Measurements from ENCODE around the gene ZBTB1. TPM values are rescaled to one million over a fixed set of nuclear protein-coding genes. Genes with fewer than 3 reads are reported as not detected.

The ZBTB1 gene, protein sequence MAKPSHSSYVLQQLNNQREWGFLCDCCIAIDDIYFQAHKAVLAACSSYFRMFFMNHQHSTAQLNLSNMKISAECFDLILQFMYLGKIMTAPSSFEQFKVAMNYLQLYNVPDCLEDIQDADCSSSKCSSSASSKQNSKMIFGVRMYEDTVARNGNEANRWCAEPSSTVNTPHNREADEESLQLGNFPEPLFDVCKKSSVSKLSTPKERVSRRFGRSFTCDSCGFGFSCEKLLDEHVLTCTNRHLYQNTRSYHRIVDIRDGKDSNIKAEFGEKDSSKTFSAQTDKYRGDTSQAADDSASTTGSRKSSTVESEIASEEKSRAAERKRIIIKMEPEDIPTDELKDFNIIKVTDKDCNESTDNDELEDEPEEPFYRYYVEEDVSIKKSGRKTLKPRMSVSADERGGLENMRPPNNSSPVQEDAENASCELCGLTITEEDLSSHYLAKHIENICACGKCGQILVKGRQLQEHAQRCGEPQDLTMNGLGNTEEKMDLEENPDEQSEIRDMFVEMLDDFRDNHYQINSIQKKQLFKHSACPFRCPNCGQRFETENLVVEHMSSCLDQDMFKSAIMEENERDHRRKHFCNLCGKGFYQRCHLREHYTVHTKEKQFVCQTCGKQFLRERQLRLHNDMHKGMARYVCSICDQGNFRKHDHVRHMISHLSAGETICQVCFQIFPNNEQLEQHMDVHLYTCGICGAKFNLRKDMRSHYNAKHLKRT
- 52.2 TPM for total RNA-seq

- DNase-seq (ENCODE audit: low spot score in 2 of 2): peak; percentile 59 to 80
- no peak for FAIRE-seq
Measured at GRCh38 chr14:64504310-64504896, at the start of gene ZBTB1. ZBTB1 (plus strand) TSS chr14:64504770; CDS start chr14:64521505, 16,735 bp downstream.

DNA sequence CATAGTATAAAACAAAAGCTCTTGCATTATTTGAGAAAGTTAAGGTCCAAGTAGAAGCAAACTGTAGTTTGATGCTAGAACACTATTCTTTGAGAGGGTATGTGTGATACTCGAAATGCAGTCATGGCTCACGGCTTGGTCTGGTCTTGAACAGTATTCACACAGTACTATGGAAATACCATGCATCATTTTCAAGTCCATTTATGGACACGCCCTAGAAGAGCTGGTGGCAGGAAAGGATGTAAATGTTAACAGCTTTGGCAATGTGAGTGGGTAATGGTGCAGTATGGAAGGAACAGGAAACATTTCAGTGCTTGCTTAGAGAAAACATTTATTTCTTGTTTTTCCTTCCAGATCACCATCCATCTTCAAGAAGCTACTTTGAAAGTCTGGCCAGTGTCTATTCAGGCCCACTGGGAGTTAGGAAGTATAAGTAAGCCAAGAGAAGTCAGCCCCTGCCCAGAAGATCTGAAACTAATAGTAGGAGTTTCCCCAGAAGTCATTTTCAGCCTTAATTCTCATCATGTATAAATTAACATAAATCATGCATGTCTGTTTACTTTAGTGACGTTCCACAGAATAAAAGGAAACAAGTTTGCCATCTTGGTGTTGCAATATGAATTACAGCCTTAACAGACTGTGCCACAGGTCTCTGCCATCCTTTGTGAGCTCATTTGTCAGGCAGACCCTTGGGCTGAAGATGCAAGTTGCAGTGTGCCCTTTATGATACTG lies 45.0 kb upstream of the ZBTB1 start:
- FAIRE-seq: no peak
- no peak for DNase-seq (ENCODE audit: low spot score in 2 of 2)

DNA sequence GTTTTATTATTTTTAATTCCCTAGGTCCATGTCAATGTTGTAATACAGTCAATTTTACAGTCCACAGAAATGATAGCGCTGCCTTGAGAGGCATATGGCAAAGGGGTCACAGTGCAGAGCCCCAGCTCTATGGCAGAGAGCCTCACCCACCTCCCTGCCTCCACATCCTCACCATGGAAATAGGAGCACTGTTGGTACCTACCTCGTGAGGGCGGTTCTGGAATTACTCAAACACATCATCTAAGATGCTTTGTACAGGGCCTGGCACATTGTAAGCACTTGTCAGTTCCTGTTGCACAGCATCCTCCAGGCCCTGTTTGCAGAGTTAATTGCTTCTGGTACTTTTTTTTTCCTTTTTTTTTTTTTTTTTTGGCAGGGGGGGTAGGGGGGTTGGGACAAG lies 43.3 kb upstream of the ZBTB1 start:
- FAIRE-seq: no peak

GRCh38 chr14:64463195-64463594 lies 41.4 kb upstream of the ZBTB1 start:
- DNase-seq (ENCODE audit: low spot score in 2 of 2) (no peak), FAIRE-seq (no peak)

More for the DNA sequence above, 43.3 kb upstream of the ZBTB1 start:
- DNase-seq (ENCODE audit: low spot score in 2 of 2): no peak

- DNase-seq (ENCODE audit: low spot score in 2 of 2): no peak
- no peak for FAIRE-seq
Measured at GRCh38 chr14:64463873-64464272, 40.7 kb upstream of the ZBTB1 start.

- DNase-seq (ENCODE audit: low spot score in 2 of 2) (no peak), FAIRE-seq (no peak)
Measured at GRCh38 chr14:64464651-64465050, 39.9 kb upstream of the ZBTB1 start.

DNA sequence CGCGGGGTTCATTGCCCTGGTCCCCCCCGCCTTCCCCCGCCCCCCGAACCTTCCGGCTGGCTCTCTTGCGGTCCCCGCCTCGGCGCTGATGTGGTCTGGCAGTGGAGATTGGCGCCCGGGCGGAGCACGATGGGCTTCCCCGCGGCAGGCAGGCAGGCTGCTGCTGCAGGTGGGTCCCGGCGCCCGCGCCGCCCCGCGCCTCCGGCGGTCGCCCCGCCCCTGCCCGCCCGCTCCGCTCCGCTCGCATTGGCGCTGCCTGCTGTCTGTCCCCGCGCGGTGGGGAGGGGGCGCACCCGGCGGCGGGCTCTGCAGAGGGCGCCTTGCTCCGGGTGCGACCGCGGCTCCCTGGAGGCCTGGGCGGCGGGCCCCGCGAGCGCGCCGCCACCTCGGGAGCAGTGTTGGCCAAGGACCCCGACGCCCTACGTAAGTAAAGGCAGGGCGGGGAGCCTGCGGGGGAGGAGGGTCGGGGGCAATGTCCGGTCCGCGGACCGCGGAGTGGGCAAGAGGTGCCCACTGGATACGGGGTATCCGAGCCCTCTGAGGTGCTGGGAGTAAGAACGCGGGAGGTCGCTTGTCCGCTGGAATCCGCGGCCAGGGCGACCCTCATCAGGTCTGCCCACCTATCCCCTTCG lies 39.3 kb upstream of the ZBTB1 start, which contains the start of gene AKAP5:
TSS of gene AKAP5 (plus strand) at position 309 of the 632 bp plus-strand sequence. CDS start 2,896 bp downstream, outside the sequence.
- DNase-seq (ENCODE audit: low spot score in 2 of 2) (peak; percentile 78 to 80), FAIRE-seq (no peak)

GRCh38 chr14:64465831-64466554 lies 38.6 kb upstream of the ZBTB1 start:
- FAIRE-seq: no peak
- DNase-seq (ENCODE audit: low spot score in 2 of 2): peak; percentile 18 to 21

DNA sequence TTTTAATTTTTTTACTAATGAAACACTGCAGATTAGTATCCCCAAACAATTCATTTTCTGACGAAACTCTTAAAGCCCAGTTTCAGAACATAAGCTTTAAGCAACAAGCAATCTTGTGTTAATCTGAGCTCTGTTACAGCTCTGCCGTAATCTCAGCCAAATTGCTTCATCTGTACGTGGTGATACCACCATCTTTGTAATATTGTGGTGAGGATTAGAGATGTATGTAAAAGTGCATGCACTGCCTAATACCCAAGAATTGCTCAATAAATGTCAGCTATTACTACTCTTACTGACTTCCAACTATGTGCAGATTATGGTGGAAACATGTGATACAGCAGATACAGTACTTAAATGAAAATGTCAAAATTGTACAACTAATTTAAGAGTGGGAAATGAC lies 37.5 kb upstream of the ZBTB1 start:
- DNase-seq (ENCODE audit: low spot score in 2 of 2): no peak
- no peak for FAIRE-seq

- FAIRE-seq: no peak
- no peak for DNase-seq (ENCODE audit: low spot score in 2 of 2)
Measured at GRCh38 chr14:64467566-64467965, 37.0 kb upstream of the ZBTB1 start.

GRCh38 chr14:64468451-64468850 lies 36.1 kb upstream of the ZBTB1 start:
- DNase-seq (ENCODE audit: low spot score in 2 of 2) (no peak), FAIRE-seq (no peak)

- DNase-seq (ENCODE audit: low spot score in 2 of 2) (no peak), FAIRE-seq (no peak)
Measured at GRCh38 chr14:64474041-64474440, 30.5 kb upstream of the ZBTB1 start.

DNA sequence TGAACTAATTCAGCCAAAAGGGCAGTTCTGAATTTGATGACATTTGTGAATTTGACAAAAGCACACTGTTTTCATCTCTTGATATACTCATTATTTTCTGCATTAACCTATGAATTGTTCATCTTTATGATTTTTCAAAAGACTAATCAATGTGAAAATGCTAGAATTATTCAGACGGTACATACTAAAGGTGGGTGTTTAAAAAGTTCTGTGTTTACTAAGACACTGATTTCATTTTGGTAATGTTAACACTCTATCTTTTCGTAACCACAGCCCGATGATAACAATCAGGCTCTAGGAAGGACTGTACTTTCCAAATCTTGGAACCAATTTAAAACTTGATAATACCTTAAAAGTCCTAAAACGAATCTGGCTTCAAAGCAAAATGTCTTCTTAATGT lies 29.9 kb upstream of the ZBTB1 start:
- no peak for DNase-seq (ENCODE audit: low spot score in 2 of 2)
- no peak for FAIRE-seq

DNA sequence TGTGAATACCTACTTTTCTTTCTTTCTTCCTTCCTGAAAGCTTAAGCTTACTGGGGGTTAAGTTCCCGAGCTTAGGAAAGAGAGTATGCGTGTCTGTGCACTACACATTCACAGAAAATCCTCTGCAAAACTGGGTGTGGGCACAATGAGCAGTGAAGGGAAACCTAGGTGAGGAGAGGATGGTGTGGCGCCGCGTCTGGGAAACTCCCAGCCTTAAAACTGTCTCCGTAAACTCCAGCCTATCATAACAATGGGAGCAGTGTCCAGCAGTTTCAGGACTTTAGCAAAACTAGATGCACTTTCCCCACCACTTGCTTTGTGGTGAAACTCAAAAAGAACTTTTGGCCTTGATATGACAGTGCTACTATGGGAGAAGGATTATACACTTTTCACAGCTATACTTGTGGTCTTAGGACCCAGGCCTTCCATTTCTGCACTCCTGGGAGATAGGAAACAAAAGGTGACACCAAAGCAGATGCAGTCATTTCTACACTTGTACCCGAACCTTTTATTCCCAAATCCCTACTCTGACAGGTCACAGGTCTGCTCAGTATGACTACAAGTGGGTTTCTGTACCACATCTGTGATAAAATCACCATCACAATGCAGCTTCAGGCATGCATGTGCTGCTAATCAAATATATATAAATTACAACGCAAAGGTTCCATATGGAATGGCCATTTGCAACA lies 28.8 kb upstream of the ZBTB1 start:
- FAIRE-seq (no peak), DNase-seq (ENCODE audit: low spot score in 2 of 2) (no peak)

DNA sequence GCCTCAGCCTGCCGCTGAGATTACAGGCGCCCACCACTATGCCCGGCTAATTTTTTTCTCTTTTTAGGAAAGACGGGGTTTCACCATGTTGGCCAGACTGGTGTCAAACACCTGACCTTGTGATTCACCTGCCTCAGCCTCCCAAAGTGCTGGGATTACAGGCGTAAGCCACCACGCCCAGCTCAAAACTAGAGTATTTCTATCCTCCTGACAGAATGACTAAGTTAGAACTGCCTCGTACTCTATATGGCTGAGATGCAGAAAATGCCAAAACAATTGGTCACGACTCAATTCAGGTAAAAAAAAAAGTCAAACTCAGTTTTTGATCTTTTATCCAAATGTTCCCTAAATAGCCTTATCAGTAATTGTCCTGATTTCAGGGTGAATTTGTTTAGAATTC lies 28.1 kb upstream of the ZBTB1 start:
- FAIRE-seq (no peak), DNase-seq (ENCODE audit: low spot score in 2 of 2) (no peak)

GRCh38 chr14:64478634-64479250 lies 25.8 kb upstream of the ZBTB1 start:
- peak; percentile 91 for FAIRE-seq

GRCh38 chr14:64488590-64489099 lies 15.9 kb upstream of the ZBTB1 start:
- DNase-seq (ENCODE audit: low spot score in 2 of 2) (no peak), FAIRE-seq (no peak)

More at GRCh38 chr14:64478634-64479250, 25.8 kb upstream of the ZBTB1 start:
- peak in 1 of 2 donors; percentile 33 for DNase-seq (ENCODE audit: low spot score in 2 of 2)

- no peak for DNase-seq (ENCODE audit: low spot score in 2 of 2)
- FAIRE-seq: no peak
Measured at GRCh38 chr14:64491637-64492036, 12.9 kb upstream of the ZBTB1 start.

Data from frontal cortex (tissue), 4 donors.